HEK293T (cell line): Measurements from ENCODE around the gene PRKCB.

Experiments
- BHLHE40 ChIP-seq: fragments of 450-650 bp; IDR thresholded peaks from 2 replicates; pipeline ENCODE4 v1.6.1; 2016; ENCODE audit warnings: mild to moderate bottlenecking, moderate library complexity, borderline replicate concordance
- ELF4 ChIP-seq: fragments of 450-650 bp; IDR thresholded peaks from 2 replicates; pipeline ENCODE4 v1.6.1; 2017; ENCODE audit warnings: antibody characterized with exemption
- FOXK2 ChIP-seq: fragments of 450-650 bp; IDR thresholded peaks from 2 replicates; pipeline ENCODE4 v1.6.1; 2016; ENCODE audit warnings: mild to moderate bottlenecking
- FOXM1 ChIP-seq: fragments of 450-650 bp; IDR thresholded peaks from 2 replicates; pipeline ENCODE4 v1.6.1; 2017; ENCODE audit warnings: mild to moderate bottlenecking, borderline replicate concordance
- HDGF ChIP-seq: fragments of 450-650 bp; IDR thresholded peaks from 2 replicates; pipeline ENCODE4 v1.6.1; 2017; ENCODE audit warnings: antibody characterized with exemption, borderline replicate concordance
- PKNOX1 ChIP-seq: fragments of 450-650 bp; IDR thresholded peaks from 2 replicates; pipeline ENCODE4 v1.6.1; 2016
- SP1 ChIP-seq: fragments of 450-650 bp; IDR thresholded peaks from 2 replicates; pipeline ENCODE4 v1.6.1; 2017

- TF ChIP-seq SP1 (no peak), BHLHE40 (no peak), PKNOX1 (no peak), FOXM1 (no peak), FOXK2 (no peak), HDGF (no peak), ELF4 (no peak)
These were observed 310.1 kb downstream of the PRKCB start for GRCh38 chr16:24145927-24146326.
